GM12892 (cell line): Measurements from ENCODE around the gene PRDM16.

Experiments
- POLR2A ChIP-seq: IDR thresholded peaks from 2 replicates; pipeline ENCODE4 v1.6.1; 2011; ENCODE audit warnings: low read depth, low read length, control low read depth
- POLR2AphosphoS5 ChIP-seq: IDR thresholded peaks from 2 replicates; pipeline ENCODE4 v1.6.1; 2011; ENCODE audit warnings: low read depth, low read length, control low read depth
- TAF1 ChIP-seq: IDR thresholded peaks from 2 replicates; pipeline ENCODE4 v1.6.1; 2011; ENCODE audit warnings: low read depth, mild to moderate bottlenecking, control low read depth, low read length, borderline replicate concordance

DNA sequence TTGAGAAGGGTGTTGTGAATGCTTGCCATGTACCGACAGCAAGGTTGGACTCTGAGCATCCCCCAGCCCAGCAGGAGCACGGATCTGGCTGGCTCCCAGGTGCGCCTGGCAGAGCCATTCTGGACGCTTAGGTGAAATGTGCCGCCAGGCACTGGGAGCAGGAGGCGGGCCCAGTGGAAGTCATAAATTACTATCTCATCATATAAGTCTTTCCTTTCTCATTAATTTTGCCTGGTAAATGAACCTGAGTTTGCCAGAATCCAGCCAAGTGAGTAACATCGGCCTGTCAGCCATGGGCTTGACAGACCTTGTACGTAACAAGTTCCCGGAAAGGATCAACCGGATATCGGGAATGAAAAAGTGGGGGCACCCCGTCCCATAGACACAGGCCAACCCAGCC lies 206.0 kb downstream of the PRDM16 start:
- TF ChIP-seq POLR2A, result no peak
- no peak for TF ChIP-seq TAF1
- no peak for TF ChIP-seq POLR2AphosphoS5
